ENCODE data around the gene PKN3.
"Not testable (repeated sequence)": the region's sequence is repeated elsewhere in the genome, so short reads cannot be mapped to it uniquely, and the experiment has no call there.

The PKN3 gene

DNA sequence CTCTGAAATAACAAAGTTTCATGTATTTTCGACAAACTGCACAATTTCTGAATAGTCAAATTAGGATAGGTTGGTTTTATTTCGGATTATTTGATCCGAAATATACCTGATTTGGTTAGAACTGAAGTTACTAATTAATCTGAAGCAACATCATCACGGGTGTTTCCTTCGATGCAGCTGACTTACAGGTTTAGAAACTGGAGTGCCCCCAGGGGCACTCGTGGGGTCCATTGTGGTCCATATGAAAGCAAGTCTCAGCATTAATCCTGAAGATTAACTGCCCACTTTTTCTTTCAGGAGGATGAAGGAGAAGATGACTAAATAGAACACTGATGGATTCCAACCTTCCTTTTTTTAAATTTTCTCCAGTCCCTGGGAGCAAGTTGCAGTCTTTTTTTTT lies 8.0 kb upstream of the PKN3 start:
- DNase-seq = no peak

DNA sequence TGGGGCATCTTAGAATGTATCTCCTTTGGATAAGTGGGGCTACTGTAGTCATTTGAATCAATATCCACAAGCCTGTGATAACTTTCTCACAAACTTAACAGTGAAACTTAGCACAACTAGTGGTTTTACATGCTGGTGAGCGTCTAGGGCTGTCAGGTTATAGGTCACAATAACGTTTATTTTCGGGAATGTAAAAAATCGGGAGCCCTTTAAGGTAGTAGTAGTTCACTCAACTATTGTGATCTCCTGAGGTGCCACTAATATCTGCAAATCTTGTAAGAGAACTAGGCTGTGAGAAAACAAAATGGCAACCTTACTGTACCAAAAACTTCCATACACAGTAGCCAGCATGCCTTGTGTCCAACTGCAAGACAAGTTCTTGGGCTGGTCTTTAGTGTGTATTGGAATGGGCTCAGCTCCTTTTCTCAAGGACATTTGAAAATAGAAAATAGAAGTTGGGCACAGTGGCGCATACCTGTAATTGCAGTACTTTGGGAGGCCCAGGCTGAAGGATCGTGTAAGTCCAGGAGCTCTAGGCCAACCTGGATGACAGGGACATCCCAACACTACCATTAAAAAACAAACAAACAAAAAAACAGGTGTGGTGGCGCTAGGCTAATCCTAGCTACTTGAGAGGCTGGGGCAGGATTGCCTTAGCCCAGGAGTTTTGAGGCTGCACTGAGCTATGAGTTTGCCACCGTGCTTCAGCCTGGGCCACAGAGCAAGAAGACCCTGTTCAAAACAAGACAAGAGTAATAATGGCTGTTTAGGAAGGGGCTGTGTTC lies 5.2 kb upstream of the PKN3 start:
- DNase-seq = peak; percentile 45

DNA sequence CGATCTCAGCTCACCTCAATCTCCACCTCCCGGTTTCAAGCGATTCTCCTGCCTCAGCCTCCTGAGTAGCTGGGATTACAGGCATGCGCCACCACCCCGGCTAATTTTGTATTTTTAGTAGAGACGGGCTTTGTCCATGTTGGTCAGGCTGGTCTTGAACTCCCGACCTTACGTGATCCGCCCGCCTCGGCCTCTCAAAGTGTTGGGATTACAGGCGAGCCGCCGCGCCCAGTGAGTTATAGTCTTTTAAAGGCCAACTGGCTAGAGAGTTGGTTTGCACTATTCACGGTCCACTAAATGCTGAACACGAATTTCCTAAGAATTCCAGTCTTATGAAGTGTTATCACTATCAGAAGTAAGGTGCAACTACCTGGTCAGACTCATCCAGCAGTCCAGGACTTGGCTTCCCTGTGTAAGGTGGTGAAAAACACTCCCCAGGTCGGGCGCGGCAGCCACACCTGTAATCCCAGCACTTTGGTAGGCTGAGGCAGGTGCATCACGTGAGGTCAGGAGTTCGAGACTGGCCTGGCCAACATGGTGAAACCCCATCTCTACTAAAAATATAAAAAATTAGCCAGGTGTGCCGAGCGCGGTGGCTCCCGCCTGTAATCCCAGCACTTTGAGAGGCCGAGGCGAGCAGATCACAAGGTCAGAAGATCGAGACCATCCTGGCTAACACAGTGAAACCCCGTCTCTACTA lies 3.1 kb upstream of the PKN3 start:
- DNase-seq = not testable (repeated sequence)

DNA sequence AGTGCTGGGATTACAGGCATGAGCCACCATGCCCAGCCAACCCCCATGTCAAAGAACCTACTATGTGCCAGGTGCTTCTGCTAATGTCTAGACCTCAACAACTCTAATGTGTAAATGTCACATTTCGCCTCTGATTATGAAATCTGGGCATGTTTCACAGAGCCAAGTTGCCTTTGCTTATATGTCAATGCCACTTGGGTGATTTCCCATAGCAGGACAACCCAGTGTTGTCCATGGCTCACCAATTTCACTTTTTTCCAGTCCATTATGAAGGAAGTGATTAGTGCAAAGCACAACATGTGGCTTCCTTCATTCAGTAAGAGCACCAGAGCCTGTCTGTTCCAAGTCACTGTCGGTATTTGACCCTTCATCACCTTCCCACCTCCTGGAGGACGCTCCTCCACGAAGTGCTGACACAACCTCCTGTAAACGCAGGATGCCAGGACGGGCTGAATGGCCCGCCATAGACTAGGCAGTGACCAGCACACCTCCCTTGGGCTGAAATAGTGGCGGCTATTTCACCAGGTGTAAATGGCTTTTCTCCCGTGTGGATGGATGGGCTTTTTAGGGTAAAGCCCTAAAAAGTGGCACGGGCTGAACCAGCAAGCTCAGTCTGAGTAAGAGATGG lies 962 bp upstream of the PKN3 start:
- DNase-seq = no peak

DNA sequence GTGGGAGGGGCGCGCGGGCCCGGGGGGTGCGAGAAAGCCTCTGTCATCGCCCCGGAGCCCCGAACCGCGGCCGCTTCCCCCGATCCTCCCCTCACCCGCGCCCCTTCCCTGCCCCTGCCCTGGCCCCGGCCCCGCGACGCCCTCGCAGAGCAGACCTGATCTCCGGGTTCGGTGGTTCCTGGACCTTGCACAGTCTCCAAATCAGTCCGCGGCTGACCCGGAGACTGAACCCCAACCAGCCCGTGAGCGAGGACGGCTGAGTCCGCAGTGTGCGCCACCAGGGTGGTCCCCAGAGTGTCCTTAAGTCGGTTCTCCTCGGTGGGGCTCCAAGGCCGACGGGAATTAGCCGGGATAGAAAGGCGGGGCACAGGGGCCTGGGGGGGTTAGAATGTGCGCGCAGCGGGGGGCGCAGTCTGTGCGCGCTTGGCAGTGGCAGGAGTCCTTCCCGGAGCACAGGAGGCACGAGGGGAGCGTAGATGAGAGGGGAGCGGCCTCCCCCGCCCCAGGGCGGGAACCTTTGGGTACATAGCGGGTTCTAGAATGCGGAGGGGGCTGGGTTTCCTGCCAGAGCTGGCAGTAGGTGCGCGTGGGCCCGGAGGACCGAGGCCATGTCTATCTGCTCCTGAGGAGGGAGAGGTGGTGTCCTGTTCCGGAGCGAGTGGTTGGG lies 779 bp downstream of the PKN3 start:
- peak; percentile 66 for DNase-seq

DNA sequence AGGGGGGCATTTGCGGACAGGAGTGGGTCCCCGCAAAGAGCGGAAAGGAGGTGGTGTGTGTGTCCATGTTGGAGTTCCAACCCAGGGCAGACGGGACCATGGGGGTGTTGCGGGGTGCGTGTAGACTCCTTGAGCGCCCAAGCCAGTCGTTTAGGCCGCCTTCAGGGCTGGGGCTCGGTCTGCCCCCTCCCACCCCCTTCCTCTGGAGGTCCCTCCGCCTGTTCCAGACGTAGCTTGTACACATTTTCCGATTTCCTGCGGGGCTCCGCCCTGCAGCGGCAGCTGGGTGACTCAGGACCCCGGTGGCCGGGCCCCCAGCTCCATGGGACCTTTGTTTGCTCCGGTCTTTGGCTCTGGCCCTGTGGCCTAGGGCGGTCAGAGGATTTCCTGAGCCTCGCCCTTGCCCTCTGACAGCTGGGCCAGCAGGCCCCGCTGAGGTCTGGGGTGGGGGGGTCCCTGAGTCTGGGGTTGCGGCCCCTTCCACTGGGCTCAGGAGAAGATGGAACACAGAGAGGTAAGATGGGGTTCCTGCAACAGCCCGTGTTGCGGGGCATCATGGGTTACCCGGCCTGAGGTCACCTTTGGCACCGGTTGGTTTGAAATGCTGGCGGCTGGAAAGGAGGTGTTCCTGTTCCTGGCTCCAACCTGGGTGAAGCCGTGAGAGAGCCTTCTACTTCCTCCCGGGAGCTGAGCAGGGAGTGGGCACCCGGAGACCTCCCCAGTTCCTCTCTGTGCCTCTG lies 1.5 kb downstream of the PKN3 start:
- no peak for DNase-seq

DNA sequence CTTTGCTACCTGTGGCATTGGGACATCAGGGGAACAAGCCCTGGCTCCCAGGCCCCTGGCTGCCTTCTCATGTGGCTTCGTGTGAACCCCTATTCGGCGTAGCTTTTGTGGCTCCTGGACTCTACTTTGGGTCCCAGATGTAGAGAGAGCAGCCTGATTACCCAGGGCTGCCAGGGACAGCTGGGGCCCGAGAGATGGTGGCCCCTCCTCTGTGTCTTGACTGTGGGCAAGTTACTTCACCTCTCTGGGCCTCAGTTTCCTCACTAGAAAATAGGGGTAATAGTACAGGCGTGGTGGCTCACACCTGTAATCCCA lies 2.0 kb downstream of the PKN3 start:
- no peak for DNase-seq

DNA sequence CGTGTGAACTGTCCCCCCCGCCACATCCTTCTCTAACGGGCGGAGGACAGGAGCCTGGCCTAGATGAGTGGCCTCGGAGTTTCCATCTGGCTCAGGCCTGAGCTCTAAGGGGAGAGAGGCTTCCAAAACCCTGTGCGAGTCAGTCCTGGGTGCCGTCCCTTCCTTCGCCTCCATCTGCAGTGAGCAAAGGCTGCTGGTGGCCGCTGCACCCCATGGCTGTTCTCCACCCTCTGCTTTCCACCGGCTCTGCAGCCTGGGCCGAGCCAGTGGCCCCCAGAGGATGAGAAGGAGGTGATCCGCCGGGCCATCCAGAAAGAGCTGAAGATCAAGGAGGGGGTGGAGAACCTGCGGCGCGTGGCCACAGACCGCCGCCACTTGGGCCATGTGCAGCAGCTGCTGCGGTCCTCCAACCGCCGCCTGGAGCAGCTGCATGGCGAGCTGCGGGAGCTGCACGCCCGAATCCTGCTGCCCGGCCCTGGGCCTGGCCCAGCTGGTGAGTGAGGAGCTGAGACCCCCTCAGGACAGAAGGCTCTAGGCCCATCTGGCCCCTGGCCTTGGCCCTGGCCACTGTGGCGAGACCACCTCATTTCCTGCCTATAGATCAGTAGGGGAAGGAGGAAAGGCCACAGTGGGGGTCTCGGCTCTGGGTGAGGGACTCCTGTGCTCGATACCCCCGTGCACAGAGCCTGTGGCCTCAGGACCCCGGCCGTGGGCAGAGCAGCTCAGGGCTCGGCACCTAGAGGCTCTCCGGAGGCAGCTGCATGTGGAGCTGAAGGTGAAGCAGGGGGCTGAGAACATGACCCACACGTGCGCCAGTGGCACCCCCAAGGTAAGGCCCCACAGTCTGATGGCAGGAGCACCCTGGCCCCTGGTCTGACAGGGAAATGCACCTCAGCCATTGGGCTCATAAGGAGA lies 3.0 kb downstream of the PKN3 start:
- DNase-seq = no peak

DNA sequence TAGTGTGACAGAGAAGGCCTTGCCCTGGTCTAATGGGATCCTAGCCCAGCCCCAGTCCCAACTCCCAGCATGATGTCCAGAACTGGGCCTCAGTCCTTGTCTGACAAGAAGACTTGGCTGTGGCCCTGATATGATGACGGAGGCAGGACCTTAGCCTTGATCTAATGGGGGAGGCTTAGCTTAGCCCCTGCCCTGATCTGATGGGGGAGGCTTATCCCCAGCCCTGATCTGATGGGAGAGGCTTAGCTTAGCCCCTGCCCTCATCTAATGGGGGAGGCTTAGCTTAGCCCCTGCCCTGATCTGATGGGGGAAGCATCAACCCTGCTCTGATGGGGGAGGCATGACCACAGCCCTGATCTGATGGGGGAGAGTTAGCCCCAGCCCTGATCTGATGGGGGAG lies 3.7 kb downstream of the PKN3 start:
- DNase-seq = peak; percentile 31

DNA sequence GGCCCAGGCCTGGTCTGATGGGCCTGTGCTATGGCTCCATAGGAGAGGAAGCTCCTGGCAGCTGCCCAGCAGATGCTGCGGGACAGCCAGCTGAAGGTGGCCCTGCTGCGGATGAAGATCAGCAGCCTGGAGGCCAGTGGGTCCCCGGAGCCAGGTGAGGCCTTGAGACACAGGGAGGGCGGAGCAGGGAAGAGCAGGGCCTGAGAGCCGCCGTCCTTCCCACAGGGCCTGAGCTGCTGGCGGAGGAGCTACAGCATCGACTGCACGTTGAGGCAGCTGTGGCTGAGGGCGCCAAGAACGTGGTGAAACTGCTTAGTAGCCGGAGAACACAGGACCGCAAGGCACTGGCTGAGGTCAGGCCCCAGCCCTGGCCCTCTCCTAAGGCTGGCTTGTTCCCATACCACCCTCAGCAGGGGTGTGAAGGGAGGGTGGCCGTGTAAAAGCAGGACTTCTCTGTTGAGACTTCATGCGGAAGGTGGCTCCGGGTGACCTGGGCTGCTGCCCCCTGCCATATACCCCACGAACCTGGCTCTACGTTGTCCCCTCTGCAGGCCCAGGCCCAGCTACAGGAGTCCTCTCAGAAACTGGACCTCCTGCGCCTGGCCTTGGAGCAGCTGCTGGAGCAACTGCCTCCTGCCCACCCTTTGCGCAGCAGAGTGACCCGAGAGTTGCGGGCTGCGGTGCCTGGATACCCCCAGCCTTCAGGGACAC lies 4.5 kb downstream of the PKN3 start:
- DNase-seq = no peak

DNA sequence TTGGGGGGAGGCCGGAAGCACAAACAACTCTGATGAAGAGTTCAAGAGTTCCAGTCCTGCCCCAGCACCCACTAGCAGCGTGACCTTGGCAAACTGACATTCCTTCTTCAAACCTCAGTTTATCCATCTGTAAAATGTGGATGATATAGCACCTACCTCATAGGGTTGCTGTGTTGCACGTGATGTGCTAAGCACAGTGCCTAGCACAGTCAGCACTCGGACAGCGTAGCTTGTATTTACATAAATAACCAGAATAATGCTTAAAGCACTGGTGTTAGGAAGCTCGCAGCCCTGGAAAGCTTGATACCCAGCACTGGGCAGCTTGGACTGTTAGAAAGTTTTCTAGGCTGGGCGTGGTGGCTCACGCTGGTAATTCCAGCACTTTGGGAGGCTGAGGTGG lies 5.1 kb downstream of the PKN3 start:
- no peak for DNase-seq

DNA sequence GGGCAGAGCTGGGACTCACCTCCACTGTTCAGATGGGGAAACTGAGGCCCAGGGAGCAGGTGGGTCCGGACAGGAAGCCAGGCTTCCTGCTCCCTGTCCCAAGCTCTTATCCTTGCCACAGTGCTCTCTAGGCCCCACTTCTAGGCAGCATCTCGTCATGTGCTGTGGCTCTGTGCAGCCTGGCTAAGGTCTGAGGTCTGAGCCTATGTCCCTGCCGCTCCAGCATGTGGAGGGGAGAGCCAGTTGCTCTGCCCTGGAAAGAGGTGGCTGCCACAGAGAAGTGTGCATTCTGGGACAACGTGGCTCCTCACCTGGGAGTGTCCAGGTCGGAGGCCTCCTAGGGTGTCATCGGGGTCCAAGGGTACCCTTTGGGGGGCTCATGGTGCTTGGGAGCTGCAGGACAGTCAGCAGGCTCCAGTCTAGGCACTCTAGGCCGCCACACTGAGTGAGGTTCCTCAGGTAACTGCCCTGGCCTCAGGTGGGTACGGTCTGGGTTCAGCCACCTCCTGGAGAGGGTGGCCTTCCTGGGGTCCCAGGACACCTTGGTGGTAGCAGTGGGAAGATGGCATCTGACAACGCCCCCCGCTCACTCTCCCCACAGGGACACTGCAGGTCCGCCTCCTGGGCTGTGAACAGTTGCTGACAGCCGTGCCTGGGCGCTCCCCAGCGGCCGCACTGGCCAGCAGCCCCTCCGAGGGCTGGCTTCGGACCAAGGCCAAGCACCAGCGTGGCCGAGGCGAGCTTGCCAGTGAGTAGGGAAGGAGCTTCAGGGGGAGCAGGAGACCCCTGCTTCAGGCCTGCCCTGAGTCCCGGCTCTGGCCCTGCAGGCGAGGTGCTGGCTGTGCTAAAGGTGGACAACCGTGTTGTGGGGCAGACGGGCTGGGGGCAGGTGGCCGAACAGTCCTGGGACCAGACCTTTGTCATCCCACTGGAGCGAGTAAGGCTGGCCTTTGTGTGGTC lies 10.4 kb downstream of the PKN3 start:
- no peak for DNase-seq

DNA sequence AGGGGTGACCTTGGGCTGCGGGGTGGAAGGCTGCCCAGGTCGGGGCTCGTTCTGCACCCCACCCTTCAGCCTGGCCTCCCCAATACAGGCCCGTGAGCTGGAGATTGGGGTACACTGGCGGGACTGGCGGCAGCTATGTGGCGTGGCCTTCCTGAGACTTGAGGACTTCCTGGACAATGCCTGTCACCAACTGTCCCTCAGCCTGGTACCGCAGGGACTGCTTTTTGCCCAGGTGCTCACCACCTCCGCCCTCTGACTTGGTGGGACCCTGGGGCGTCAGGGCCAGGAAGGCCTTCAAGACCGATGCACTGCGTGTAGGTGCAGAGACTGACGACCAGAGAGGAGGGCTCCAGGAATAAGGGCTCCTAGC lies 11.1 kb downstream of the PKN3 start:
- DNase-seq = no peak

DNA sequence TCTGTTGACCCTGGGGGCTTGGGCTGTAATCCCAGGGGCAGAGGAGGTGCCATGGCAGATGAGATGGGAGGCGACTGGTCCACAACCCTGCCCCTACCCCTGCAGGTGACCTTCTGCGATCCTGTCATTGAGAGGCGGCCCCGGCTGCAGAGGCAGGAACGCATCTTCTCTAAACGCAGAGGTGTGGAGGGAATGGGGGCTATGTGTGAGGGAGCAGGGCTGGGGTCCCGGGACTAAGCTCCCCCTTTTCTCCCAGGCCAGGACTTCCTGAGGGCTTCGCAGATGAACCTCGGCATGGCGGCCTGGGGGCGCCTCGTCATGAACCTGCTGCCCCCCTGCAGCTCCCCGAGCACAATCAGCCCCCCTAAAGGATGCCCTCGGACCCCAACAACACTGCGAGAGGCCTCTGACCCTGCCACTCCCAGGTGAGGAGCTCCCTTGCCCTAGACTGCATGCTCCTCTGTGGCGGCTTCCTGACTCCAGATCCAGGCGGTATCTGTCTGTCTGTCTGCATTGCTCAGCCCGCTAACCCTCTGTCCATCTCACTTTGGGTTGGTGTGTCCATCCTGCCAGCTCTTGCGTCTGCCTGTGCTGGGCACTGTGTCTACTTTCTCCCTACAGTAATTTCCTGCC lies 11.8 kb downstream of the PKN3 start:
- DNase-seq = no peak

DNA sequence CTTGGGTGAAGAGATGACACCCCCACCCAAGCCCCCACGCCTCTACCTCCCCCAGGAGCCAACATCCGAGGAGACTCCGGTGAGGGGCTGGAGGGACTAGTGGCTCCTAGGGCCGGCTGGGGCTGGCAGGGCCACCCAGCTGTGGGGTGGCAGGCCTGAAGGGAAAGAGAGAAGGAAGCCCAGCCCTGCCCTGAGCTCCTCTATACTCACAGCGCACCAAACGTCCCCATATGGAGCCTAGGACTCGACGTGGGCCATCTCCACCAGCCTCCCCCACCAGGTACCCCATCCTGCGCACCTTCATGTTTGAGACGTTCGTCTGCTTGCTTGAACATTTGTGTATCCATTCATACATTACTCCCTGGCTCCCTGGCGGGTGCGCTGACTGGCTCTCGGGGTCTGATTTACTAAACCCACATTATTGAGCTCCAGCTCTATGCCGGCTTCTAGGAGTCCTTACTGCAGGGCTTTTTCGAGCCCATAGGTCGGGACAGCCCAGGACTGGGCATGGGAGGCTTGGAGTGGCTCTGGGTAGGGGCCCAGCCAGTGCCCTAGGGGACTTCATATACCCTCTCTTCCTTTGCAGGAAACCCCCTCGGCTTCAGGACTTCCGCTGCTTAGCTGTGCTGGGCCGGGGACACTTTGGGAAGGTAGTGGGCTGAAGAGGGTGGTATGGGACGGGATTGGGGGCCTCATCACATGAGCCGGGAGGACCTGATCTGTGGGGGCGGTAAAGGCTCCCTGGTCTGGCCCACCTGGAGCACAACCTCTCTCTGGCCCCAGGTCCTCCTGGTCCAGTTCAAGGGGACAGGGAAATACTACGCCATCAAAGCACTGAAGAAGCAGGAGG lies 12.5 kb downstream of the PKN3 start:
- no peak for DNase-seq

DNA sequence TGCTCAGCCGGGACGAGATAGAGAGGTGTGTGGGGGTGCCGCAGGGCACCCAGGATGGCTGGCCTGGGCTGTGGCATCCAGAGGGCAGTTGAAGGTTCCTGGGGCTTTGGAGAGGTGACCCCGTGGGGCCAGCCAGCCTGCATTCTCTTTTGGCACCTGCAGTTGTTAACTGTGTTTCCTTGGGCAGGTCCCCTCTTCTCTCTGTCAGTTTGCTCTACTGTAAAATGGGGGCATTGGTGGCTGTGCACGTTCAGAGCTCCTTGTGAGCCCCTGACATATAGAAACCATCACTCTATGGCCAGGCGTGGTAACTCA lies 13.1 kb downstream of the PKN3 start:
- DNase-seq = no peak

DNA sequence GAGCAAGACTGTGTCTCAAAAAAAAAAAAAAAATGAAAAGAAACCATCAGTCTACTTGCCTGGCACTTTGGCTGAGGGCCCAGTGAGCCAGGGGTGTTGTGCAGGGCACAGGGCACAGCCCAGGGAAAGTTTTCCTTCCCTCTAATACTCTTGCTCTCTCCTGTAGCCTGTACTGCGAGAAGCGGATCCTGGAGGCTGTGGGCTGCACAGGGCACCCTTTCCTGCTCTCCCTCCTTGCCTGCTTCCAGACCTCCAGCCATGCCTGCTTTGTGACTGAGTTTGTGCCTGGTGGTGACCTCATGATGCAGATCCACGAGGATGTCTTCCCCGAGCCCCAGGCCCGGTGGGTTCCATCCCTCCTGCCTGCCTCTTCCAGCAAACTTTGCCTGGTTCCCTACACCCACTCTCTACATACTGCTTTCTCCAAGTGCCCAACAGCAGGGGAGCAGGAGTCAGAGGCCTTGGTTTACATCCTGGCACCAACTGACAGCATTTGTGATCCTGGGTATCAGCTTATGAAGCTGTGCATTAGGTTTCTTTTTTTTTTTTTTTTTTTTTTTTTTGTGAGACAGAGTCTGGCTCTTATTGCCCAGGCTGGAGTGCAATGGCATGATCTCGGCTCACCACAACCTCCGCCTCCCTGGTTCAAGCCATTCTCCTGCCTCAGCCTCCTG lies 14.4 kb downstream of the PKN3 start:
- DNase-seq = no peak

DNA sequence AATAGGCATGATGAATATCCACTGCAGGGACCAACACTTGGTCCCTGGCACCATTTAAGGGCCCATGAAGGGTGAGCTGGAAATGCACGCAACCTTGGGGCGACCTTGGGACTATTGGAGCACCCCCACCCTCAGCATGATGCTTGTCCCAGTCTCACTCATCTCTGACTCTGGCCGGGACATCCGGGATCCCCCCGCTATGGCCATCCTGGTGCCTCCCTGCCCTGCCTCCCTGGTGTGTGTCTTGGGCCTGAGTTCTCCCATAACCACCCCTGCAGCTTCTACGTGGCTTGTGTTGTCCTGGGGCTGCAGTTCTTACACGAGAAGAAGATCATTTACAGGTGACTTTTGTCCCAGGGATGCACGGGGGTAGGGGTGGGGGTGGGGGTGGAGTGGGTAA lies 15.7 kb downstream of the PKN3 start:
- no peak for DNase-seq
